Measurements from ENCODE around the gene SH2D6. TPM values are rescaled to one million over a fixed set of nuclear protein-coding genes. Genes with fewer than 3 reads are reported as not detected.
A peak's percentile ranks its signal among the peaks of the same experiment; 100 is the strongest.

The SH2D6 gene
- total RNA-seq, 1 donor from 2014 or later: 0.07 TPM

DNA sequence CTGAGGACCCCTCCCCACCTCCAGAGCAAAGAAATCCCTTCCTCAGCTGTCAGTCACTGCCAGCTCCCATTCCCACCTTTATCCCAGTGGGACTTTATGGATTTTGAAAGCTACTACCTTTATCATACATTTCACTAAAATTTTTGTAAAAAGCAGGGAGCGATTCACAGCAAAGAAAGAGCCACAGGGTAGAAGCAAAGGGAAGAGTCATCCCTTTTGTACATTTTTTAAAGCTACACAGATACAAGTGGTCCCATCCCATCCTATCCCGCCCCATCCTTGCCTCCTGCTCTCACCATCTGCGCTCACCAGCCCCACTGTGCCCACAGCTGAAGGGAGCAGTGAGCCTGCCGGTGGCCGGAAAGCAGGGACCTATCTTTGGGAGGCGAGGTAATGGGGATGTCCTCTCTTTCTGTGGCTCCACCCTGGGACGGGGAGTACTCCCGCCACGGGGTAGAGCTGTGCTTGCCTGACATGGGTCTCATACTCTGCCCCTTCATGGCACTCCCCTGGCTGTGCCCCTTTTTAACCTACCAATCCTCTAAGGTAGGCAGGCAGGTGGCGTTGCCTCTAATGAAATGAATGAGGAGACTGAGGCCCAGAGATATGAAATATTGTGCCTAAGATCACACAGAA is 13.2 kb downstream of the SH2D6 start:
- Mint-ChIP-seq H3K36me3 (no peaks in the 10 kb centered on the region), H3K9me3 (no peaks in the 10 kb centered on the region), H3K4me3 (peak overlapping the region; percentile 74), H3K27ac (peak overlapping the region; percentile 96), H3K27me3 (ENCODE audit: insufficient read depth, low read depth) (peaks cover 9% of the 10 kb centered on the region), H3K4me1 (peaks cover 62% of the 10 kb centered on the region)
- Histone ChIP-seq H3K9ac (no peak overlapping the region), H4K20me1 (ENCODE audit: low read depth) (no peaks in the 10 kb centered on the region), H3K27me3 (peaks cover 2% of the 10 kb centered on the region), H3K4me1 (peaks cover 23% of the 10 kb centered on the region), H3K9me3 (ENCODE audit: low read depth) (no peaks in the 10 kb centered on the region), H3K79me2 (ENCODE audit: low read depth) (no peaks in the 10 kb centered on the region), H2AFZ (replicated peaks) (peak overlapping the region; percentile 38), H3K36me3 (no peaks in the 10 kb centered on the region), H3F3A (ENCODE audit: low read depth) (peaks cover 14% of the 10 kb centered on the region), H3K4me2 (peak overlapping the region; percentile 58), H3K4me3 (peak overlapping the region; percentile 29), H3K27ac (no peak overlapping the region)
- TF ChIP-seq EZH2phosphoT487 (IDR thresholded peaks at IDR 0.05) (no peak), CTCF (IDR thresholded peaks at IDR 0.05) (no peak), EZH2 (IDR thresholded peaks at IDR 0.05) (no peak)
- DNase-seq (ENCODE audit: low spot score): no peak

DNA sequence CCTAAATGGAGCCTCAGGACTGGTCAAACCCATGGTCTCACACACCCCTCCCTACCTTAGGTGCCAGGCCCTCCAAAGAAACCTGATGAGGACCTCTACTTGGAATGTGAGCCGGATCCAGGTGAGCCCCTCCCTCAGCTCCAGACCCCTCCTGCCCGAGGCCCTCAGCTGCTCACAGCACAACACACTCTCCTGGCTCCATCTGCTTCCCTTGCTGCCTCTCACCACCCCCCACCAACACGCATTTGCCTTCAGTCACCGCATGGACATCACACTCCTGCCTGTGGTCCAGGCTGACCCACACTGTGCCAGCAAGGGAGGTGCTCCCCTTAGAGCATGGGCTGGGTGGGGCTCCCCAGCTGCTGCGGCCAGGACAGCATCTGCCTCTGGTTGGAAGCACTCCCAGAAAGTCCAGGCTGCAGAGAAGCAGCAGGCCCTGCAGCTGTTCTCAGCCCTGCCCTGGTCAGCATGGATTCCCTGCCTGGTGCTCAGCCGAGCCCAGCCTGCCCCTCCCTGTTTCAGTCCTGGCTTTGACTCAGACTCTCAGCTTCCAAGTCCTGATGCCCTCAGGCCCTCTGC is 15.1 kb downstream of the SH2D6 start:
- Histone ChIP-seq H3K79me2 (ENCODE audit: low read depth) (no peaks in the 10 kb centered on the region), H3F3A (ENCODE audit: low read depth) (peaks cover 24% of the 10 kb centered on the region), H3K4me1 (peaks cover 30% of the 10 kb centered on the region), H3K36me3 (no peaks in the 10 kb centered on the region), H3K27ac (no peak overlapping the region), H3K27me3 (peaks cover 11% of the 10 kb centered on the region), H3K4me2 (no peak overlapping the region), H3K9me3 (ENCODE audit: low read depth) (no peaks in the 10 kb centered on the region), H4K20me1 (ENCODE audit: low read depth) (no peaks in the 10 kb centered on the region), H3K4me3 (no peak overlapping the region), H2AFZ (replicated peaks) (no peak overlapping the region), H3K9ac (no peak overlapping the region)
- H3K4me3 Mint-ChIP-seq: peak overlapping the region; percentile 46
- H3K36me3 Mint-ChIP-seq: no peaks in the 10 kb centered on the region
- H3K27me3 Mint-ChIP-seq (ENCODE audit: insufficient read depth, low read depth): peaks cover 6% of the 10 kb centered on the region
- H3K9me3 Mint-ChIP-seq: no peaks in the 10 kb centered on the region
- no peak for DNase-seq (ENCODE audit: low spot score)
- TF ChIP-seq EZH2phosphoT487 (IDR thresholded peaks at IDR 0.05): no peak
- no peak for TF ChIP-seq CTCF (IDR thresholded peaks at IDR 0.05)
- no peak for TF ChIP-seq EZH2 (IDR thresholded peaks at IDR 0.05)
- peak overlapping the region; percentile 92 for H3K27ac Mint-ChIP-seq
- H3K4me1 Mint-ChIP-seq: peaks cover 73% of the 10 kb centered on the region

- H3K4me3 Mint-ChIP-seq: no peak overlapping the region
- Histone ChIP-seq H4K20me1 (ENCODE audit: low read depth) (no peaks in the 10 kb centered on the region), H3K36me3 (no peaks in the 10 kb centered on the region), H3K4me3 (no peak overlapping the region), H3K9ac (no peak overlapping the region), H3K27me3 (peaks cover 11% of the 10 kb centered on the region), H3K27ac (no peak overlapping the region), H3K9me3 (ENCODE audit: low read depth) (no peaks in the 10 kb centered on the region), H3K4me1 (peaks cover 31% of the 10 kb centered on the region), H3F3A (ENCODE audit: low read depth) (peaks cover 31% of the 10 kb centered on the region), H2AFZ (replicated peaks) (no peak overlapping the region), H3K79me2 (ENCODE audit: low read depth) (no peaks in the 10 kb centered on the region), H3K4me2 (no peak overlapping the region)
- H3K27me3 Mint-ChIP-seq (ENCODE audit: insufficient read depth, low read depth): peaks cover 11% of the 10 kb centered on the region
- H3K9me3 Mint-ChIP-seq: no peaks in the 10 kb centered on the region
- no peak overlapping the region for H3K27ac Mint-ChIP-seq
- peaks cover 70% of the 10 kb centered on the region for H3K4me1 Mint-ChIP-seq
- no peak for DNase-seq (ENCODE audit: low spot score)
- TF ChIP-seq CTCF (IDR thresholded peaks at IDR 0.05): no peak
- no peak for TF ChIP-seq EZH2phosphoT487 (IDR thresholded peaks at IDR 0.05)
- no peak for TF ChIP-seq EZH2 (IDR thresholded peaks at IDR 0.05)
- H3K36me3 Mint-ChIP-seq: no peaks in the 10 kb centered on the region
Measured at GRCh38 chr2:85434696-85435095, 16.2 kb downstream of the SH2D6 start.

Measured in neural progenitor cell (in vitro differentiated cells).